ENCODE results near the gene MATN1.

MATN1 gene

GRCh38 chr1:30764939-30765555, 41.7 kb upstream of the MATN1 start:
- no peak overlapping the region for H3K4me3 ChIP-seq (ENCODE audit: low read depth, low read length)
- no peak for TF ChIP-seq CTCF (IDR thresholded peaks at IDR 0.05; ENCODE audit: low read depth, low read length, missing control alignments)
- peak; percentile 76 for DNase-seq (ENCODE audit: low read depth)

- no peak for DNase-seq (ENCODE audit: low read depth)
- no peak for TF ChIP-seq CTCF (IDR thresholded peaks at IDR 0.05; ENCODE audit: low read depth, low read length, missing control alignments)
- no peak overlapping the region for H3K4me3 ChIP-seq (ENCODE audit: low read depth, low read length)
Observed at GRCh38 chr1:30764396-30764795, 41.0 kb upstream of the MATN1 start.

- no peak for DNase-seq (ENCODE audit: low read depth)
- no peak for TF ChIP-seq CTCF (IDR thresholded peaks at IDR 0.05; ENCODE audit: low read depth, low read length, missing control alignments)
- H3K4me3 ChIP-seq (ENCODE audit: low read depth, low read length): no peak overlapping the region
Observed at GRCh38 chr1:30763651-30764248, 40.4 kb upstream of the MATN1 start.

GRCh38 chr1:30762930-30763650, 39.7 kb upstream of the MATN1 start:
- DNase-seq (ENCODE audit: low read depth): no peak
- no peak for TF ChIP-seq CTCF (IDR thresholded peaks at IDR 0.05; ENCODE audit: low read depth, low read length, missing control alignments)
- no peak overlapping the region for H3K4me3 ChIP-seq (ENCODE audit: low read depth, low read length)

- H3K4me3 ChIP-seq (ENCODE audit: low read depth, low read length): no peak overlapping the region; the same call in 1 of the 2 replicates
- TF ChIP-seq CTCF (IDR thresholded peaks at IDR 0.05; ENCODE audit: low read depth, low read length, missing control alignments): no peak
- no peak for DNase-seq (ENCODE audit: low read depth)
Observed at GRCh38 chr1:30762152-30762929, 39.0 kb upstream of the MATN1 start.

- DNase-seq (ENCODE audit: low read depth): no peak
- peak overlapping the region; percentile 5; the same call in 1 of the 2 replicates for H3K4me3 ChIP-seq (ENCODE audit: low read depth, low read length)
- TF ChIP-seq CTCF (IDR thresholded peaks at IDR 0.05; ENCODE audit: low read depth, low read length, missing control alignments): peak; percentile 14
Observed at GRCh38 chr1:30761381-30762151, 38.2 kb upstream of the MATN1 start.
